Right ventricle myocardium inferior (tissue), 1 donor: ENCODE measurements around the gene TIMM22. TPM values are rescaled to one million over a fixed set of nuclear protein-coding genes. Genes with fewer than 3 reads are reported as not detected.
A peak's percentile ranks its signal among the peaks of the same experiment; 100 is the strongest.
"Not testable (repeated sequence)": the region's sequence is repeated elsewhere in the genome, so short reads cannot be mapped to it uniquely, and the experiment has no call there.

Experiments
- ATAC-seq: fragments of 200-7000 bp; cut with Tn5 transposase; one replicate; pipeline ENCODE4 v1.9.1; 2020; ENCODE audit warnings: mild to moderate bottlenecking, moderate library complexity
- DNase-seq: peaks from one replicate; pipeline ENCODE4 v3.0.0; 2021; ENCODE audit errors: missing footprints
- intact Hi-C: fragments of 100-400 bp; cut with DNase I; formaldehyde crosslinking; loops from one replicate; pipeline ENCODE4 v1.11.0; 2022
- long read RNA-seq: library from polyadenylated mRNA; unstranded; transcript quantifications from one replicate; pipeline ENCODE4 v2.0.0, GENCODE V29; 2021
- total RNA-seq: library from RNA; stranded (reverse); fragmentation: NEBNext Ultra II Directional; extraction: Animal tissue kit (Norgen Biotek cat#: 25700); gene quantifications from one replicate; pipeline ENCODE4 v1.2.1, GENCODE V29; 2021
- donor health status: DM: no; HTN: yes; CAD: no; lungs with severe emphysema.

TIMM22 gene
- total RNA-seq: 17.3 TPM
- long read RNA-seq, transcript TIMM22-201 (4 exons, 3,194 nt): major isoform, 38 of 41 reads
- long read RNA-seq, partial matches to known transcripts: 1 of 41 reads
- long read RNA-seq, other reads (novel, unspliced or antisense): 2 of 41 reads

DNA sequence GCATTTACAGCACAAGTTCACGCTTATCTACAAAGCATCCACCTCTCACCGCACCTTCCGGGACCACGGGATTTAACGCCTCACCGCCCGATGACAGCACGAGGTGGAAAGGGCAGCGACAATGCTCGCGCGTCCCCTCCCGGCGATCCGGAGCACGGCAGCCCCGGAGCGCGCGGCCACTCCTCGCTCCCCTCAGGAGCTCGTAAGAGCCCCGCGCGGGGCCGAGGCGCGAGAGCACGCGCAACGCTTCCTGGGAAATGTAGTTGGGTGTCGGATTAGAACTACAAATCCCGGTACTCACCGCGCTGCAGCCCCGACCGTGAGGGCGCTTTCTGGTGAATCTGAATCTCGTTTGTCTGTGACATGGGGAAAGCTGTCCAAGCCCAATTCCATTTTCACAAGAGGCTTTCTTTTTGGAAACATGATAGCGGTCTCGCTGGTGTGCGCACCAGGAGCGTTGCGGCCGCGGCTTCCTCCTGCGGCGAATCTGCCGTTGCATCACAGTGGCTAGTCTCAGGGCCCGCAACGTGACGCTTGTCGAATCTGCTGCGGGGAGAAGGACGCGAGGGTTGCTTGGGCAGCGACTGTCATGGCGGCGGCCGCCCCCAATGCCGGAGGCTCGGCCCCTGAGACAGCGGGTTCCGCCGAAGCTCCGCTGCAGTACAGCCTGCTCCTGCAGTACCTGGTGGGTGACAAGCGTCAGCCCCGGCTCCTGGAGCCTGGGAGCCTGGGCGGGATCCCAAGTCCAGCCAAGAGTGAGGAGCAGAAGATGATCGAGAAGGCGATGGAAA lies at the start of gene TIMM22:
TIMM22 (plus strand) TSS at position 576 of the 791 bp plus-strand sequence; CDS start at position 590, 14 bp downstream.
- ATAC-seq (peak; percentile 96), DNase-seq (peak; percentile 96)
- intact Hi-C loops: loop anchor here (5.0 kb wide), 1 partner anchor 854 kb away; a partner anchor contains a TSS

DNA sequence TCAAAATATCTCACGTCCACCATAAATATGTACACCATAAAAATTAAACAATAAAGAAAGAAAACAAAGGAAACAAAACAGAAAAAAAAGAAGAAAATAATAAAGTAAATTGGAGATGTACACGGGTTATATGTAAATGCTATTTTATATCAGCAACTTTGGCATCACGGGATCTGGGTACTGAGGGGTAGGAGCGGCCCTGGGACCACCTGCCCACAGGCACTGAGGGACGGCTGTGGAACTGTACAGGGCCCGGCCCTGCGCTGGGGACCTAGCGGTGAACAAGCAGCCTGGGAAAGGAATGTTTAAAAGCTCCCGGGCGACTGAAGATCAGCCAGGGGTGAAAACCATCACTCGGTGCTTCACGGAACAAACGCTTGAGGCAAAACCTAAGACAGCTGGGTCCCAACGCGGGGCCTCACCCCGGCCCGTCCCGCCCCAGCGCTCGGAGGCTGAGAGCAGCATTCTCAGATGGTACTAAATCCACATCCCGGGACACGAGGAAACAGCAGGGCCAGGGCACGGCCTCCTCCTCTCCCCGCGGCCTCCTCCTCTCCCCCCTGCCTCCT lies 48.6 kb upstream of the TIMM22 start:
- ATAC-seq: no peak
- no peak for DNase-seq

DNA sequence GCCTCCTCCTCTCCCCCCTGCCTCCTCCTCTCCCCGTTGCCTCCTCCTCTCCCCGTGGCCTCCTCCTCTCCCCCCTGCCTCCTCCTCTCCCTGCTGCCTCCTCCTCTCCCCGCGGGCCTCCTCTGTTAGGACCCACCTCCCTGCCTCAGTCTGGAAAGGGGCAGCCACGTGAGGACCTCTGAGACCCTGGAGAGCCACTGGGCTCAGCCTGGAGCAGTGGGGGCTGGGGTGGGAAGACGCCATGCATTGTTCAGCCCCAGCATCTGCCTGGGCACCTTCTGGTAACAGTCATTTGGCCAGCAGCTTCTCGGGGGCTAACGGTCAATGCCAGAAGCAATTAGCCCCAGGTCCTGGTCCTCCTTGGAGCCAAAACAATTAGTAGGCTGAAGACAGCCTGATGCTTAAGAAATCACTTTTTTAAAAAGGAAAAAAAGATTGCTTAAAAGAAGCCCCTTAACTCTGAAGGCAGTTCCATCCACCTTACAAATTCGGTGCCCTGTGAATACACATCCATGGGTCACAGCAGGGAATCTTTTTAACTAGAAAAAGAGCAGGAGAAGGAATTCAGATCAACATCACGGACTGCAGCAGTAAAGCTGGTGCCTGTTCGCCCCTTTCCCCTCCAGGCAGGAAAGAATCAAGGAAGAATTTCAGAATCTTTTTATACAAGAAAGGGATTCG lies 47.2 kb upstream of the TIMM22 start:
- intact Hi-C loops: no loop called here
- ATAC-seq: no peak
- no peak for DNase-seq

More for the DNA sequence above, 48.6 kb upstream of the TIMM22 start:
- intact Hi-C loops: no loop called here

DNA sequence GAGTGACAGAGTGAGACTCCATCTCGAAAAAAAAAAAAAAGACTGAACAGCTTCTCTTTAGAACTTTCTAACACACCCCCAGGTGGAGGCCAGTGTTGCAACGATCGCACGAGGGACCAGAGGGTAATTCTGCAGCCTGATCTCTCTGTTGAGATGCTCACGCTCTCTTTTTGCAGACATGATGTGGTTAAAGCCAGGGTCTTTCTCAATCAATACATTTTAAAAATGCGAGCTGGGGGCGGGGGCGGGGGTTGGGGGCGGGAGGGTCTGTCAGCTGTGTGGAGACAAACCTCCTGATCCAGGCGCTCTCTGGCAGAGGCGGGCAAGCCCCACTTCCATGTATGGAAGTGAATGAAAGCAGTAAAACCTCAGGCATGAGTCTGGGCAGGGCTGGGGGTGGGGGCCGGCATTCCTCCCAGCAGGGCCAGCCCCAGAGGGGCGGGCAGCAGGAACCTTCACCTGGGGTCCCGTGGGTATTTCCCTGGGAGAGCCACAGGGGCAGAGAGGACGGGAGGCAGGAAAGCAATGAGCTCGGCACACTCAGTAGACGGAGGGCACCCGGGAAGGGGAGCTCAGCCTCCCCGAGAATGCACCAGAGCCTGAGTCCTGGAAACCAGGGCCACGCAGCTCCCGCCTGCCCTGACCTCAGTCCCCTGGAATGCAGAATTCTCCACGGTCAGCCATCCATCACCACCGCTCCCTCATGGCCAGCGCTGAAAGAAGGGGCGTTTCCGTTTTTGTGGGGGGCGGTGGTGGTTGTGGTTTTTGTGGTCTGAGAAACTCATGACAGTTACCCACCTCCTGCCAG lies 45.4 kb upstream of the TIMM22 start:
- no peak for ATAC-seq
- intact Hi-C loops: no loop called here
- no peak for DNase-seq

- DNase-seq, ATAC-seq, intact Hi-C loops: not testable (repeated sequence)
These were observed 44.3 kb upstream of the TIMM22 start for GRCh38 chr17:952592-952991.

- intact Hi-C loops: no loop called here
- ATAC-seq (no peak), DNase-seq (no peak)
These were observed 43.2 kb upstream of the TIMM22 start for GRCh38 chr17:953767-954166.

- peak; percentile 37 for ATAC-seq
- intact Hi-C loops: no loop called here
These were observed 42.3 kb upstream of the TIMM22 start for GRCh38 chr17:954431-955164.

GRCh38 chr17:956905-957304 lies 40.0 kb upstream of the TIMM22 start:
- no peak for DNase-seq
- ATAC-seq: no peak
- intact Hi-C loops: no loop called here

More at GRCh38 chr17:954431-955164, 42.3 kb upstream of the TIMM22 start:
- no peak for DNase-seq

DNA sequence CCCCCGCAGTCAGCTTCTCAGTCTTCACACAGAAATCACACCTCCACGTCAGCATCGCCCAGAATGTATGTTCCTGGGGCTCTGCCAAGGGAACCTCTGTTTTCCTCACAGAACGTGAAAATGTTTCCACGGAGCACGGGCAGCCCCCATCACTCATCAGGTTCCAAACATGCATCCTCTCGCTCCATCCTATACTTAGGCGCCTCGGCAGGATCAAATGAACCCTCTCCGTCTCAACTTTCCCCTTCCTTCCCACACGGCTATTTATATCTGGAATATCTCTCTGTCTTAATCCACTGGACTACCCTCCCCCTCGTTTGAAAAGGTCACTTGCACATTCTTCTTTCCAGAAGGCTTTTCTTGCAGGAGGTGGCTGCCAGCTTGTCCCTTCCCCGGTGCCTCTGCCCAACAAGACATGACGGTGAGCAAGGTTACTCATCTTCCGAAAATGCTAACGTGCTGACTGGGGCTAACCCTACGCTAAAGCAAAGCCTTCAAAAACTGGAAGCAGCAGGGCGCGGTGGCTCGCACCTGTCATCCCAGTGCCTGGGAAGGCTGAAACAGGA lies 39.0 kb upstream of the TIMM22 start:
- ATAC-seq: no peak
- DNase-seq: no peak
- intact Hi-C loops: no loop called here

GRCh38 chr17:958712-959451 lies 38.0 kb upstream of the TIMM22 start:
- DNase-seq: no peak
- intact Hi-C loops: no loop called here
- no peak for ATAC-seq

DNA sequence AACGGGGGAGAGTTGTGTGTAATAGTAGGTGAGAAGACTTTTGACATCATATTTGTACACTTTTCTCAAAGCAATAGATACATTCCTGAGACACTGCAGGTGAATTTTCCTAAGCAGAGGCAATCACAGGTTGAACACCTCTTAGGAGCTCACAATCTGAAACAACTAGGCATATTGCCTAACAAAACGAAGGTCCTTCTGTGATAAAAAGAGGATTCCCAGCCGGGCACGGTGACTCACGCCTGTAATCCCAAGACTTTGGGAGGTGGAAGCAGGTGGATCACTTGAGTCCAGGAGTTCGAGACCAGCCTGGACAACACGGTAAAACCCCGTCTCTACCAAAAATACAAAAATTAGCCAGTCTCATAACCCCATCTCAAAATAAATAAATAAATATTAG lies 34.8 kb upstream of the TIMM22 start:
- no peak for ATAC-seq

GRCh38 chr17:962670-963069 lies 34.3 kb upstream of the TIMM22 start:
- no peak for ATAC-seq
- intact Hi-C loops: no loop called here
- DNase-seq: no peak

More for the DNA sequence above, 34.8 kb upstream of the TIMM22 start:
- DNase-seq: no peak
- intact Hi-C loops: no loop called here

DNA sequence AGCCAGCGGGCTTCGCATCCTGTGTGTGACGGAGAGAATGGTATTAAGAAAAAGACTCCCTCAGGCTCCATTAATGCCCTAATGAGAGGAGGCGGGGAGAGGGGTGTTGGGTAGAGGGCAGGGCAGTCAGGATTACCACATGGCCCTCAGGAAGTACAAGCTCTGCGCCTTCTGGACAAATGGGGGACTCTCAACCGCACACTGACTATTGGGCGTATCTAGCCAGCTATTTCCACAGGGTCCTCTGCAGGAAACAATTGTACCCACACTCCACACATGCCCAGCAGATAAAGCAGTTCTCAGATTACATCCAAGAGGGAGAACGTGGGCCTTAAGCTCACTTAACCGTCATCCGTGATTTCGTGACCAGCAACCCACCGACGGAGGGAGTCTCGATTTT lies 32.1 kb upstream of the TIMM22 start:
- ATAC-seq: no peak
- intact Hi-C loops: no loop called here
- no peak for DNase-seq

- intact Hi-C loops: no loop called here
- ATAC-seq (no peak), DNase-seq (no peak)
These were observed 31.5 kb upstream of the TIMM22 start for GRCh38 chr17:965311-965989.

- DNase-seq (no peak), ATAC-seq (no peak)
These were observed 29.8 kb upstream of the TIMM22 start for GRCh38 chr17:967122-967521.

DNA sequence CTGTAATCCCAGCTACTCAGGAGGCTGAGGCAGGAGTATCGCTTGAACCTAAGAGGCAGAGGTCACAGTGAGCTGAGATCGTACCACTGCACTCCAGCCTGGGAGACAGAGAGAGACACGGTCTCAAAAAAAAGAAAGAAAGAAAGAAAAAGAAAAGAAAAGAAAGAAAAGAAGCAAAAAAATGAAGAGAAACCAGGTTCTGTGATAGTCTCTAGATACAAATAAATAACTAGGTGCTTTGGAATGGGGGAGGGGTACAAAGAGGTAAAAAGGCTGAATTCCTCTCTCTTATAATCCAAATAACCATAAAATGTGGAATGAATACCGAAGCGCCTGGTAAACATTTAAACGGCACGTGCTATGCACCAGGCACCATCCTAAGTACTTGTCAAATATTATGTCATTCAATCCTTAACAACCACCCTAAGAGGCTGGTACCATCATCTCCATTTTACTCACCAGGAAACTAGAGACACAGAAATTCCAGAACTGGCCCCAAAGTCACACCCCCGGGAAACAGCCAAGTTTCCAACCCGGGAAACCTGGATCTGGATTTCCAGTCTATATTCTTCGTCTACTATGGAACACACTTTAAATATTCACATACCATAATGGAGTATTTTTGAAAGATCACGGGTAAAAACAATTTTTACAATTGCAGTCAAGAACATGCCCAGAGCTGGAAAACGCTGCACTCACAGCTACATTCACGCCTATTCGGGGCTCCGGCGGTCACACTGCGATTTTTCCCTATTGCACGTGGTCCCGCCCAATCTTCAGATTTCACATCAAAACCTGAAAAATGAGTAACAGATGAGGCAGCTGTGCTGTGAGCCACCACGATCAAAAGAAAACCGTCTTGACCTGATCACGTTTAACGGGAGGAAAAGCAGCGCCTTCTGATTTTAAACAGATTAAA lies 27.9 kb upstream of the TIMM22 start:
- no peak for ATAC-seq
- intact Hi-C loops: no loop called here
- DNase-seq: no peak

More at GRCh38 chr17:967122-967521, 29.8 kb upstream of the TIMM22 start:
- intact Hi-C loops: no loop called here
